ENCODE measurements around the gene DESI1. TPM values are rescaled to one million over a fixed set of nuclear protein-coding genes. Genes with fewer than 3 reads are reported as not detected.
"Not testable (repeated sequence)": the region's sequence is repeated elsewhere in the genome, so short reads cannot be mapped to it uniquely, and the experiment has no call there.

Gene DESI1
- total and polyA plus RNA-seq, 3 experiments from 2014 or later = 12.5 to 86.9 (median 84.2) TPM

DNA sequence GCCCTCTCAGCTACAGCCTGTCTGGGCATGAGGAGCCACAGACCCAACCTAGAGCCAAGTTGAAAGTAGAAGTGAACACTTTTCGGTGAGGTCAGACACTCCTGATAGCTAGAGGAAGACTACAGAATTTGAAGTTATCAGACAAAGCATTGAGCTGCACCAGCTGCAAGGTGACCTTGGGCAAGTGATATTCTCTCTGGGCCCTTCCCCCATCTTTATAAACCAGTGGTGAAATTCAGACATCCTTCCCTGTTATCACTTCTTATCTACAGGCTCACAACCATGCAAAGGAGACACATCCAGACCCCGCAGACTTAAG is 23.2 kb downstream of the DESI1 start:
- POLR2A ChIA-PET = no interaction called here
- H3K4me3 ChIP-seq (ENCODE audit: low read length) = no peak overlapping the region
- H3K9me3 ChIP-seq (ENCODE audit: low read length) = no peaks in the 10 kb centered on the region
- no peak for DNase-seq
- Mint-ChIP-seq H3K4me1 (peaks cover 3 to 4% (median 3%) of the 10 kb centered on the region in 3 donors), H3K27me3 (peaks cover 0 to 3% of the 10 kb centered on the region in 2 donors), H3K4me3 (no peak overlapping the region), H3K9me3 (no peaks in the 10 kb centered on the region), H3K36me3 (peaks cover 7 to 24% (median 11%) of the 10 kb centered on the region in 3 donors), H3K27ac (no peak overlapping the region)
- CTCF ChIA-PET = interaction anchor here (1.2 to 1.8 kb wide), 3 partner anchors 8 to 54 kb away, joined by 3 to 4 read pairs (median 4); partner anchors contain the start of genes PMM1 and POLR3H
- no peak overlapping the region for H3K27ac ChIP-seq (ENCODE audit: low read depth, low read length)
- H3K27me3 ChIP-seq (ENCODE audit: insufficient read depth, low read length, poor library complexity, severe bottlenecking) = no peaks in the 10 kb centered on the region
- H3K4me1 ChIP-seq (ENCODE audit: insufficient read depth, low read length) = no peaks in the 10 kb centered on the region
- H3K36me3 ChIP-seq (ENCODE audit: insufficient read depth, low read length) = peaks cover 5% of the 10 kb centered on the region

DNA sequence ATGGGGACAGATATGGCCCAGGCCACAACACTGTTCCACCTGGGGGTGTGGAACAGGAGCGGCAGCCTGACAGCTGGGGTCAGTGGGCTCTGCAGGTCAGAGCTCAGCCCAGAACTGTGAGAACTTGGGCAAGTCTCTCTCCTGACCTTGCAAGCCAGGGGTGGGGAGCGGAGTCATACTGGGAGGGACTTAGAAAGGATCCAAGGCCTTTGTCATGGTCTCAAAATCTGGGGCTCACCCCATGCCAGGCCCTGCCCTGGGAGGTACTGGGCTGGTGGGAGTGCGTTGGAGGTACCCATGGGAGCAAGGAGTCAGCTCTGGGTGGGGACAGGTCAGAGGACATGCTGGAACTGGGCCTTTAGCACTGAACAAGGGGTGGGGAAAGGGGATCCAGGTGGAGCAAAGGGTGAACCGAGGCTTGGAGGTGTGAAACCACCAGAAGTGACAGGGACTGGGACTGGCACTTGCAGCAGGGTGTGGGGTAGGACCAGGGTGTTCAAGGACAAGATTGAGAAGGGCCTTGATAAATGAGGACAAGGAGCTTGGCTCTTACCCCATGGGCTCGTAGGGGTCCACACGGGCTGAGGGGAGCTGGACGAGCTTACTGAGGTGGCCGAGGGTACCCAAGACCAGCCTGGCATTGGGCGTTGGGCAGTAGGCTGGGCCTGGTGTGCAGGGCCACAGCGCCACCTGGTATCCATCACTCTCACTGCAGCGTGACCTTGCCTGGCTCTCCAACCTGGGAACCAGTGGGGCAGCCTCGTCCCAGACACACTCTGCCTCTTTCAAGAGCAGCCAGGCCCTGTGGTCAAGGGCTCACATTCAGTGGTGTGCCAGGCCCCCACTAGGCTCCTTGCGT is 23.8 kb downstream of the DESI1 start:
- Histone ChIP-seq H3K36me3 (ENCODE audit: insufficient read depth, low read length) (no peaks in the 10 kb centered on the region), H3K27ac (ENCODE audit: low read depth, low read length) (no peak overlapping the region), H3K4me1 (ENCODE audit: insufficient read depth, low read length) (no peaks in the 10 kb centered on the region), H3K9me3 (ENCODE audit: low read length) (no peaks in the 10 kb centered on the region), H3K27me3 (ENCODE audit: insufficient read depth, low read length, poor library complexity, severe bottlenecking) (no peaks in the 10 kb centered on the region), H3K4me3 (ENCODE audit: low read length) (no peak overlapping the region)
- Mint-ChIP-seq H3K4me3 (no peak overlapping the region), H3K4me1 (no peaks in the 10 kb centered on the region), H3K27ac (no peak overlapping the region), H3K9me3 (no peaks in the 10 kb centered on the region), H3K36me3 (peaks cover 3 to 18% (median 8%) of the 10 kb centered on the region in 3 donors), H3K27me3 (peaks cover 0 to 3% of the 10 kb centered on the region in 2 donors)
- CTCF ChIA-PET = interaction anchor here (1.8 kb wide), 2 partner anchors 21 to 53 kb away, joined by 4 read pairs; partner anchors contain the start of gene POLR3H
- peak in 1 of 5 donors; percentile 14 for DNase-seq
- POLR2A ChIA-PET = interaction anchor here (0.7 kb wide), 1 partner anchor 70 kb away, joined by 3 read pairs; no protein-coding TSS in a partner anchor

DNA sequence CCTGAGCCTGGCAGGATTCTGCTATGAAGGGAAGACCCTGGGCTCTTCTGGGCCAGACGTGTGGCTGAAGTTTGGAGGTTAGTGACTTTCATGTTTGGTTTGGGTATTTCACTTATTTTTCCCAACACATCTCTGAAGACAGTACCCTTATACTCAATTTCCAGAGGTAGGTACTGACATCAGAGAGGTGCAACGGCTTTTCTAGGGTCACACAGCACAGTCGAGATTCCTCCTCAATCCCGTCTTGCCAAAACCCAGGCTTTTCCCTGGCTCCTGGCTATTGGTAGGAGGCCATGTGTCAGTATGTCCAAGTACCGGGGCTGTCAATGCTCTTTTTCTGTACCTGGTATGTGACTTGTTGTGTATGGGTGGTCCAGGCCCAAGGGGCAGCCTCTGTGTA is 25.1 kb downstream of the DESI1 start:
- H3K4me3 Mint-ChIP-seq = no peak overlapping the region
- H3K27me3 Mint-ChIP-seq = peaks cover 0 to 3% of the 10 kb centered on the region in 2 donors
- ChIA-PET CTCF (interaction anchor here (1.8 kb wide), 1 partner anchor 23 kb away, joined by 4 read pairs; no protein-coding TSS in a partner anchor), POLR2A (no interaction called here)
- no peaks in the 10 kb centered on the region for H3K36me3 ChIP-seq (ENCODE audit: insufficient read depth, low read length)
- H3K27me3 ChIP-seq (ENCODE audit: insufficient read depth, low read length, poor library complexity, severe bottlenecking) = no peaks in the 10 kb centered on the region
- no peak overlapping the region for H3K27ac Mint-ChIP-seq
- no peaks in the 10 kb centered on the region for H3K9me3 ChIP-seq (ENCODE audit: low read length)
- no peak for DNase-seq
- H3K4me1 Mint-ChIP-seq = peaks cover 0 to 1% (median 0%) of the 10 kb centered on the region in 3 donors
- no peaks in the 10 kb centered on the region for H3K9me3 Mint-ChIP-seq
- no peaks in the 10 kb centered on the region for H3K4me1 ChIP-seq (ENCODE audit: insufficient read depth, low read length)
- peaks cover 0 to 9% (median 6%) of the 10 kb centered on the region in 3 donors for H3K36me3 Mint-ChIP-seq
- no peak overlapping the region for H3K4me3 ChIP-seq (ENCODE audit: low read length)
- no peak overlapping the region for H3K27ac ChIP-seq (ENCODE audit: low read depth, low read length)

DNA sequence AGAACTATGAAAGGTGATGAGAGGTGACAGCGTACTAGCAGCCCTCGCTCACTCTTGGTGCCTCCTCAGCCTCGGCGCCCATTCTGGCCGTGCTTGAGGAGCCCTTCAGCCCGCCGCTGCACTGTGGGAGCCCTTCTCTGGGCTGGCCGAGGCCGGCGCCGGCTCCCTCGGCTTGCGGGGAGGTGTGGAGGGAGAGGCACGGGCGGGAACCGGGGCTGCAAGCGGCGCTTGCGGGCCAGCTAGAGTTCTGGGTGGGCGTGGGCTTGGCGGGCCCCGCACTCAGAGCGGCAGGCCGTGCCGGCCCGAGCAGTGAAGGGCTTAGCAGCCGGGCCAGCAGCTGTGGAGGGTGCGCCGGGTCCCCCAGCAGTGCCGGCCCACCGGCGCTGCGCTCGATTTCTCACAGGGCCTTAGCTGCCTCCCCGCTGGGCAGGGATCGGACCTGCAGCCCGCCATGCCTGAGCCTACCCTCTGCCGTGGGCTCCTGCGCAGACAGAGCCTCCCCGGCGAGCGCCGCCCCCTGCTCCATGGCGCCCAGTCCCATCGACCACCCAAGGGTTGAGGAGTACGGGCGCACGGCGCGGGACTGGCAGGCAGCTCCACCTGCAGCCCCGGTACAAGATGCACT is 27.4 kb downstream of the DESI1 start:
- H3K9me3 Mint-ChIP-seq; POLR2A ChIA-PET; DNase-seq; H3K9me3 ChIP-seq (ENCODE audit: low read length); H3K36me3 Mint-ChIP-seq; H3K27ac Mint-ChIP-seq; CTCF ChIA-PET; H3K4me3 ChIP-seq (ENCODE audit: low read length); H3K4me1 ChIP-seq (ENCODE audit: insufficient read depth, low read length); H3K36me3 ChIP-seq (ENCODE audit: insufficient read depth, low read length); H3K27me3 Mint-ChIP-seq; H3K27me3 ChIP-seq (ENCODE audit: insufficient read depth, low read length, poor library complexity, severe bottlenecking); H3K27ac ChIP-seq (ENCODE audit: low read depth, low read length); H3K4me3 Mint-ChIP-seq: not testable (repeated sequence)
- peaks cover 13 to 17% (median 16%) of the 10 kb centered on the region in 3 donors for H3K4me1 Mint-ChIP-seq

DNA sequence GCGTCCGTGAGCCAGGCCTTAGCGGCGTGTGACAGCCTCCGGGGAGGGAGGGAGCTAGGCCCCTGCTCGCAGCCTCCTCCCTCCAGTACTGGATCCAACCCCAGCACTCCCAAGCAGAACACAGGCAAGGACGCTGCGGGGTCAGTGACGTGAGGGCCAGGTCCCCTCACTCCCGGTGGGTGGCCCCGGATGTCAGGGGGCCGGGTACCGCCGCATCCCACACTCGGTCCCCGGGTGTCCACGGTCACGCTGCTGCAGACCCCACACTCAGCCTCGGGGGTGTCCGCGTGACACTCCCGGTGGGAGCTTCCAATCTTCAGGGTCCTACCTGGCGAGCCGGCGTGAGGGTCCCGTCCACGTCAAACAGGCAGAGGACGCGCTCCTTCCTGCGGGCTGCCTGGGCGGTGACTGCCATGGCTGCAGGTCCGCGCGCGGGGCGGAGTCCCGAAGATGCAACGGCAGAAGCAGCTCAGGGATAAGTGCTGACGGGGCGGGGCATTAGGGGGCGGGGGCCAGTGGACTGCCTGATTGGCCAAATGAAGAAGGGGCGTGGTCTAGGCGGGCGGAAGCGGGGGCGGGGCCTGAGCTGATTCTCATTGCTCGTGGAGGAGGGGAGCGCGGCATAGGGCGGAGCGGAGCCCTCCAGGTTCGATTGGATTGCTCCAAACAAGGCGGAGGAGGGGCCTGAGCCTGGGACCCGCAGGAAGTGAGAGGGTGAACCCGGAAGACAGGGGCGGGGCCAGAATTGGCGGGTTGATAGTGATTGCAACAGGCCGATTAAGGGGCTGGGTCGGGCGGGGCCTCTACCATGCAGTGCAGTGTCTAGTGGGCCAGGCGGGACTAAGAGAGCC is 31.2 kb downstream of the DESI1 start, which contains the start of gene PMM1:
PMM1 (minus strand) TSS at position 450 of the 851 bp plus-strand sequence; CDS start at position 415, 35 bp downstream.
- POLR2A ChIA-PET = interaction anchor here (0.5 to 2.7 kb wide), 12 partner anchors 9 to 303 kb away, joined by 3 to 48 read pairs (median 5); partner anchors contain the start of genes ACO2, DESI1, PHF5A and POLR3H
- Mint-ChIP-seq H3K4me3 (peak within 1 kb of the TSS; percentile 78 to 97 (median 93)), H3K4me1 (peaks cover 13 to 30% (median 23%) of the 10 kb centered on the region in 3 donors), H3K9me3 (no peaks in the 10 kb centered on the region), H3K36me3 (peaks cover 0 to 15% (median 0%) of the 10 kb centered on the region in 3 donors), H3K27me3 (no peaks in the 10 kb centered on the region), H3K27ac (peak within 1 kb of the TSS; percentile 11 to 93 (median 87))
- Histone ChIP-seq H3K4me3 (ENCODE audit: low read length) (peak within 1 kb of the TSS; percentile 90), H3K27ac (ENCODE audit: low read depth, low read length) (peak within 1 kb of the TSS; percentile 72), H3K9me3 (ENCODE audit: low read length) (no peaks in the 10 kb centered on the region), H3K36me3 (ENCODE audit: insufficient read depth, low read length) (peaks cover 4% of the 10 kb centered on the region), H3K4me1 (ENCODE audit: insufficient read depth, low read length) (peaks cover 9% of the 10 kb centered on the region), H3K27me3 (ENCODE audit: insufficient read depth, low read length, poor library complexity, severe bottlenecking) (no peaks in the 10 kb centered on the region)
- CTCF ChIA-PET = interaction anchor here (0.9 to 1.7 kb wide), 9 partner anchors 9 to 121 kb away, joined by 3 to 7 read pairs (median 3); partner anchors contain the start of genes ACO2, DESI1, PHF5A and XRCC6
- DNase-seq = peak; percentile 100

DNA sequence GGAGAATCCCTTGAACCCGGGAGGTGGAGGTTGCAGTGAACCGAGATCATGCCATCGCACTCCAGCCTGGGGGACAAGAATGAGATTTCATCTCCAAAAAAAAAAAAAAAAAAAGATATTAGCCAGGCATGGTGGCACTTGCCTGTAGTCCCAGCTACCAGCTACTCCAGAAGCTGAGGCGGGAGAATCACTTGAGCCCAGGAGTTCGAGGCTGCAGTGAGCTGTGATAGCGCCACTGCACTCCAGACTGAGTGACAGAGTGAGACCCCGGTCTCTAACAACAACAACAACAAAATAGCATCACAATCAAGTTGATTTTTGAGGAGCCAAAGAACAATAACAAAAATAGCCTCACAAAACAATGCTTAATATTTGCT is 33.5 kb downstream of the DESI1 start:
- H3K4me3 Mint-ChIP-seq = peak overlapping the region in 3 of 7 donors; percentile 29 to 78 (median 38)
- no peaks in the 10 kb centered on the region for H3K27me3 ChIP-seq (ENCODE audit: insufficient read depth, low read length, poor library complexity, severe bottlenecking)
- no peaks in the 10 kb centered on the region for H3K9me3 ChIP-seq (ENCODE audit: low read length)
- peaks cover 15 to 30% (median 23%) of the 10 kb centered on the region in 3 donors for H3K4me1 Mint-ChIP-seq
- POLR2A ChIA-PET = no interaction called here
- H3K4me3 ChIP-seq (ENCODE audit: low read length) = no peak overlapping the region
- H3K4me1 ChIP-seq (ENCODE audit: insufficient read depth, low read length) = peaks cover 9% of the 10 kb centered on the region
- peaks cover 15% of the 10 kb centered on the region for H3K36me3 ChIP-seq (ENCODE audit: insufficient read depth, low read length)
- no peaks in the 10 kb centered on the region for H3K27me3 Mint-ChIP-seq
- no peaks in the 10 kb centered on the region for H3K9me3 Mint-ChIP-seq
- H3K36me3 Mint-ChIP-seq = peaks cover 0 to 37% (median 0%) of the 10 kb centered on the region in 3 donors
- peak overlapping the region in 2 of 8 donors; percentile 60 to 75 for H3K27ac Mint-ChIP-seq
- H3K27ac ChIP-seq (ENCODE audit: low read depth, low read length) = no peak overlapping the region
- DNase-seq = no peak
- CTCF ChIA-PET = no interaction called here

DNA sequence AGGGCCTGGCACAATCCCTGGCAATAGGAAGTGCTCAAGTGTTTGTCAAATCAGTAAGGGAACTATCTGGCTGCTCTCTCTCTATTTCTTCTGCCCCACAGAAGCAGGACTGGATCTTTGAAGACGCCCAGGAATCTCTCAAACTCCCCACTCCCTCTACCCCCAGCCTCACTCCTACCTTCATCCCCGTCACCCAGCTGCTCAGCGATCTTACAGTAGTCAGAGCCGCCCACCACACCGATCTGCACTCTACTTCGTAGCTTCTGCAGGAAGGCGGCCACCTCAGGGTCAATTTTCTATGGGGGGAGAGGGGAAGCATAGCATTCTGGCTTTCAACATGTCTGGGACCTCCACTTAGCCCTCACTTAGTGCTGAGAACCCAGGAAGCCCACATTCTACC is 34.9 kb downstream of the DESI1 start:
- no peak overlapping the region for H3K4me3 ChIP-seq (ENCODE audit: low read length)
- H3K27me3 Mint-ChIP-seq = no peaks in the 10 kb centered on the region
- no peaks in the 10 kb centered on the region for H3K27me3 ChIP-seq (ENCODE audit: insufficient read depth, low read length, poor library complexity, severe bottlenecking)
- H3K4me3 Mint-ChIP-seq = no peak overlapping the region
- peaks cover 13 to 30% (median 23%) of the 10 kb centered on the region in 3 donors for H3K4me1 Mint-ChIP-seq
- no peak overlapping the region for H3K27ac ChIP-seq (ENCODE audit: low read depth, low read length)
- H3K4me1 ChIP-seq (ENCODE audit: insufficient read depth, low read length) = peaks cover 9% of the 10 kb centered on the region
- POLR2A ChIA-PET = no interaction called here
- DNase-seq = no peak
- CTCF ChIA-PET = interaction anchor here (0.6 kb wide), 1 partner anchor 35 kb away, joined by 3 read pairs; no protein-coding TSS in a partner anchor
- H3K9me3 ChIP-seq (ENCODE audit: low read length) = no peaks in the 10 kb centered on the region
- H3K9me3 Mint-ChIP-seq = no peaks in the 10 kb centered on the region
- peaks cover 18% of the 10 kb centered on the region for H3K36me3 ChIP-seq (ENCODE audit: insufficient read depth, low read length)
- peaks cover 0 to 45% (median 0%) of the 10 kb centered on the region in 3 donors for H3K36me3 Mint-ChIP-seq
- peak overlapping the region in 3 of 8 donors; percentile 33 to 61 (median 54) for H3K27ac Mint-ChIP-seq

All from CD8-positive, alpha-beta memory T cell (primary cell).